GM23338 (cell line): ENCODE results near the gene RORB. TPM values are rescaled to one million over a fixed set of nuclear protein-coding genes. Genes with fewer than 3 reads are reported as not detected.

Source experiments
- ATAC-seq: fragments of 200-7000 bp; cut with Tn5 transposase; 3 replicates; pipeline ENCODE4 v1.9.1; 2020
- DNase-seq: peaks from one replicate; pipeline ENCODE4 v3.0.0-alpha.2; 2015; ENCODE audit warnings: low spot score
- H2AFZ ChIP-seq: fragments of 200-600 bp; sonication (generic); 2 replicates; pipeline ENCODE4 v1.8.0; 2016; ENCODE audit warnings: antibody characterized with exemption, mild to moderate bottlenecking, moderate library complexity
- H3F3A ChIP-seq: fragments of 200-600 bp; sonication (generic); replicated peaks from 2 replicates; pipeline ENCODE4 v1.8.0; 2017; ENCODE audit warnings: antibody characterized with exemption, mixed run types, low read depth
- H3K27ac ChIP-seq: fragments of 200-600 bp; sonication (generic); 2 replicates; pipeline ENCODE4 v1.6.1; 2016; ENCODE audit warnings: low read depth
- H3K27me3 ChIP-seq: fragments of 200-600 bp; sonication (generic); 2 replicates; pipeline ENCODE4 v1.8.0; 2016; ENCODE audit warnings: mild to moderate bottlenecking, mixed run types, moderate library complexity; ENCODE audit not compliant: insufficient read depth
- H3K36me3 ChIP-seq: fragments of 200-600 bp; sonication (generic); 2 replicates; pipeline ENCODE4 v1.8.0; 2016; ENCODE audit warnings: mild to moderate bottlenecking; ENCODE audit not compliant: insufficient read depth
- H3K4me1 ChIP-seq: fragments of 200-600 bp; sonication (generic); 2 replicates; pipeline ENCODE4 v1.8.0; 2016; ENCODE audit warnings: mild to moderate bottlenecking, moderate library complexity; ENCODE audit not compliant: insufficient read depth
- H3K4me2 ChIP-seq: fragments of 200-600 bp; sonication (generic); 2 replicates; pipeline ENCODE4 v1.7.1; 2017; ENCODE audit warnings: mixed run types
- H3K4me3 ChIP-seq: fragments of 200-600 bp; sonication (generic); 2 replicates; pipeline ENCODE4 v1.6.1; 2016; ENCODE audit warnings: mixed run types
- H3K79me2 ChIP-seq: fragments of 200-600 bp; sonication (generic); replicated peaks from 2 replicates; pipeline ENCODE4 v1.8.0; 2017; ENCODE audit warnings: mild to moderate bottlenecking; ENCODE audit not compliant: insufficient read depth
- H3K9me2 ChIP-seq: fragments of 200-600 bp; sonication (generic); 2 replicates; pipeline ENCODE4 v1.8.0; 2017; ENCODE audit not compliant: insufficient read depth
- H4K20me1 ChIP-seq: fragments of 200-600 bp; sonication (generic); replicated peaks from 2 replicates; pipeline ENCODE4 v1.8.0; 2017; ENCODE audit warnings: mild to moderate bottlenecking; ENCODE audit not compliant: insufficient read depth
- H3K27ac Mint-ChIP-seq: 2 replicates; pipeline ENCODE4 v1.8.0; 2020; ENCODE audit warnings: inconsistent platforms, mild to moderate bottlenecking, moderate library complexity, mixed read lengths
- H3K27me3 Mint-ChIP-seq: 3 replicates; pipeline ENCODE4 v1.8.0; 2022; ENCODE audit warnings: low read depth, mild to moderate bottlenecking, moderate library complexity, mixed read lengths, inconsistent platforms; ENCODE audit not compliant: insufficient read depth, poor library complexity
- H3K36me3 Mint-ChIP-seq: 3 replicates; pipeline ENCODE4 v1.8.0; 2021; ENCODE audit warnings: low read depth, mild to moderate bottlenecking, inconsistent platforms, moderate library complexity, mixed read lengths
- H3K4me1 Mint-ChIP-seq: 3 replicates; pipeline ENCODE4 v1.8.0; 2020; ENCODE audit warnings: mild to moderate bottlenecking, inconsistent platforms, mixed read lengths
- H3K4me3 Mint-ChIP-seq: 3 replicates; pipeline ENCODE4 v1.8.0; 2021; ENCODE audit warnings: moderate library complexity, mild to moderate bottlenecking, inconsistent platforms, mixed read lengths
- H3K9me3 Mint-ChIP-seq: 3 replicates; pipeline ENCODE4 v1.8.0; 2020; ENCODE audit warnings: moderate library complexity, mild to moderate bottlenecking, inconsistent platforms, mixed read lengths
- CTCF ChIP-seq, 2 experiments: fragments of 200-600 bp in 1 of 2; sonication (generic) in 1 of 2; conservative IDR thresholded peaks; 2 replicates each; pipeline versions ENCODE4 v1.5.1 to v1.6.1; 2016 to 2017; ENCODE audit warnings: antibody characterized with exemption in 2 of 2, low read depth in 2 of 2, mild to moderate bottlenecking in 2 of 2, moderate library complexity in 1 of 2
- EZH2 ChIP-seq: fragments of 200-600 bp; sonication (generic); IDR thresholded peaks from one replicate; pipeline ENCODE4 v1.8.0; 2017; ENCODE audit warnings: antibody characterized with exemption, mild to moderate bottlenecking, low read depth; ENCODE audit not compliant: unreplicated experiment
- JUNB ChIP-seq: IDR thresholded peaks from one replicate; pipeline ENCODE4 v1.6.1; 2016; ENCODE audit warnings: antibody characterized with exemption; ENCODE audit not compliant: unreplicated experiment
- REST ChIP-seq: IDR thresholded peaks from one replicate; pipeline ENCODE4 v1.6.1; 2018; ENCODE audit warnings: antibody characterized with exemption; ENCODE audit not compliant: unreplicated experiment
- ZNF331 ChIP-seq: fragments of 250-450 bp; sonication (Bioruptor Pico); IDR thresholded peaks from 2 replicates; pipeline ENCODE4 v1.5.0; 2020; ENCODE audit warnings: low read depth, mild to moderate bottlenecking, moderate library complexity
- polyA plus RNA-seq: library from polyadenylated mRNA; unstranded; fragments of >200 nt; fragmentation: Nextera tagmentation; extraction: Ambion mirVana; gene quantifications from 2 replicates; pipeline ENCODE4 v1.2.1, GENCODE V29; 2016
- total RNA-seq: library from RNA; depleted of rRNA; stranded (reverse); fragments of >200 nt; shearing (Covaris generic); gene quantifications from 2 replicates; pipeline ENCODE4 v1.2.3, GENCODE V29; 2014

The RORB gene
- total and polyA plus RNA-seq, 2 experiments from 2014 or later: 1.2 to 4.5 TPM

DNA sequence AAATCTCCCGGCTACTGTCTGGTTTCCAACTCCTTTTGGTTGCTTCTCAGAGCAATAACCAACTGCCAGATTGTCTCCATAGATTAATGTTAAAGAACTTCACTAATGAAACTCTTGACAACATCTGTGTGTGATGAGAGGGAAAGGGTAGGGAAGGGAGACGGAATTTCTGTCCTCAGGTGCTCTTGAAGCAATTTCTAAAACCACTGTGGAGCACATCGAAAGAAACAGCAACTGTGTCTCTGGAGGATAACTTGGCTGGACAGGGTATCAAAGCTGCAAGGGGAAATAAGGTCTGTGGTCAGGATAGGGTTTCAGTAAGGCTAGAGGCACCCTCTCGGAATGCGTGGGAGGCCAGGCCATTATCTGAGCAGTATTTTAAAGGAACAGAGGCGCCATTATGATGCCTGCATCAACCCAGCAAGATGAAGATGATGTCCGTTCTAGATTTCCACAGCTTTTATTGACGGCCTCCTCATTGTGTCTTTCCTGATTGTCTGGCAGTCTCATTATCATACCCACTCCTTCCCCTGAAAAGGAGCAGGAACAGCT, 76.6 kb downstream of the RORB start:
- H3K27ac Mint-ChIP-seq: no peak overlapping the region
- no peaks in the 10 kb centered on the region for H3K9me2 ChIP-seq
- peaks cover 4% of the 10 kb centered on the region for H3K27me3 Mint-ChIP-seq
- no peaks in the 10 kb centered on the region for H3K27me3 ChIP-seq
- H3K9me3 Mint-ChIP-seq: no peaks in the 10 kb centered on the region
- no peak overlapping the region for H2AFZ ChIP-seq
- H3K4me1 ChIP-seq: peaks cover 19% of the 10 kb centered on the region
- H3K79me2 ChIP-seq: no peaks in the 10 kb centered on the region
- H3F3A ChIP-seq: no peaks in the 10 kb centered on the region
- DNase-seq (no peak), ATAC-seq (no peak)
- no peaks in the 10 kb centered on the region for H4K20me1 ChIP-seq
- no peaks in the 10 kb centered on the region for H3K36me3 ChIP-seq
- TF ChIP-seq REST (no peak), ZNF331 (CRISPR knock-in tag) (no peak)
- H3K4me3 ChIP-seq: no peak overlapping the region
- no peak overlapping the region for H3K27ac ChIP-seq
- no peaks in the 10 kb centered on the region for H3K36me3 Mint-ChIP-seq
- H3K4me3 Mint-ChIP-seq: no peak overlapping the region
- H3K4me1 Mint-ChIP-seq: peaks cover 50% of the 10 kb centered on the region
- no peak overlapping the region for H3K4me2 ChIP-seq

- TF ChIP-seq ZNF331 (CRISPR knock-in tag) (no peak), EZH2 (no peak), JUNB (no peak)
- H3K4me3 ChIP-seq: no peak overlapping the region
- DNase-seq (no peak), ATAC-seq (no peak)
- Mint-ChIP-seq H3K27ac (no peak overlapping the region; the same call in 1 of the 2 replicates), H3K36me3 (no peaks in the 10 kb centered on the region), H3K4me1 (peaks cover 54% of the 10 kb centered on the region), H3K4me3 (no peak overlapping the region), H3K9me3 (no peaks in the 10 kb centered on the region), H3K27me3 (peaks cover 6% of the 10 kb centered on the region)
- H3K9me2 ChIP-seq: no peaks in the 10 kb centered on the region
- no peaks in the 10 kb centered on the region for H3K79me2 ChIP-seq
- no peak overlapping the region for H3K4me2 ChIP-seq
- H4K20me1 ChIP-seq: no peaks in the 10 kb centered on the region
- H3K27me3 ChIP-seq: no peaks in the 10 kb centered on the region
- H2AFZ ChIP-seq: no peak overlapping the region
- no peak overlapping the region for H3K27ac ChIP-seq
- H3K4me1 ChIP-seq: peaks cover 27% of the 10 kb centered on the region
- no peaks in the 10 kb centered on the region for H3K36me3 ChIP-seq
- no peaks in the 10 kb centered on the region for H3F3A ChIP-seq
Measured at GRCh38 chr9:74576176-74576575, 79.0 kb downstream of the RORB start.

- Histone ChIP-seq H3K9me2 (no peaks in the 10 kb centered on the region), H3K36me3 (no peaks in the 10 kb centered on the region), H3K27me3 (no peaks in the 10 kb centered on the region), H3K4me1 (peaks cover 14% of the 10 kb centered on the region), H3K4me3 (no peak overlapping the region), H3K79me2 (no peaks in the 10 kb centered on the region), H3F3A (no peaks in the 10 kb centered on the region), H3K27ac (no peak overlapping the region), H4K20me1 (no peaks in the 10 kb centered on the region), H3K4me2 (no peak overlapping the region), H2AFZ (no peak overlapping the region)
- Mint-ChIP-seq H3K27ac (no peak overlapping the region), H3K36me3 (no peaks in the 10 kb centered on the region), H3K27me3 (peaks cover 4% of the 10 kb centered on the region), H3K4me3 (no peak overlapping the region), H3K9me3 (no peaks in the 10 kb centered on the region), H3K4me1 (peaks cover 39% of the 10 kb centered on the region)
- TF ChIP-seq REST (no peak), CTCF (conservative IDR thresholded peaks at IDR 0.05; ENCODE audit: low read depth in 2 of 2) (peak; percentile 49 to 55)
- ATAC-seq (no peak), DNase-seq (peak; percentile 51)
Measured at GRCh38 chr9:74577956-74578355, 80.8 kb downstream of the RORB start.
